Gastroesophageal sphincter (tissue), 4 donors: Measurements from ENCODE around the gene WFDC10B. TPM values are rescaled to one million over a fixed set of nuclear protein-coding genes. Genes with fewer than 3 reads are reported as not detected.
"Not testable (repeated sequence)": the region's sequence is repeated elsewhere in the genome, so short reads cannot be mapped to it uniquely, and the experiment has no call there.

Experiments
- ATAC-seq: fragments of 150-250 bp; one replicate; pipeline ENCODE4 v1.9.1; 2016; ENCODE audit warnings: mild to moderate bottlenecking, moderate library complexity
- H3K27ac ChIP-seq, 4 donors: fragments of 200-600 bp; sonication (generic) in 3 of 4; 1 replicate in 3 of 4; 2 replicates in 1 of 4; pipeline ENCODE4 v1.5.1; 2016 to 2019
- H3K27me3 ChIP-seq: fragments of 200-600 bp; sonication (generic); one replicate; pipeline ENCODE4 v1.5.1; 2019
- H3K36me3 ChIP-seq, 2 donors: fragments of 200-600 bp; sonication (generic); one replicate each; pipeline ENCODE4 v1.5.1; 2019; ENCODE audit warnings: control low read depth in 1 of 2
- H3K4me1 ChIP-seq, 3 donors: fragments of 200-600 bp; sonication (generic); 1 replicate in 2 of 3; 2 replicates in 1 of 3; pipeline ENCODE4 v1.5.1; 2016 to 2019; ENCODE audit warnings: control low read depth in 2 of 3
- H3K4me3 ChIP-seq, 2 donors: fragments of 200-600 bp; sonication (generic); one replicate each; pipeline ENCODE4 v1.5.1; 2019; ENCODE audit warnings: mild to moderate bottlenecking in 1 of 2, moderate library complexity in 1 of 2
- H3K9me3 ChIP-seq, 3 donors: fragments of 200-600 bp; sonication (generic); one replicate each; pipeline ENCODE4 v1.5.1; 2017 to 2019; ENCODE audit warnings: control low read depth in 2 of 3
- EP300 ChIP-seq: sonication (generic); formaldehyde crosslinking; IDR thresholded peaks from one replicate; pipeline ENCODE4 v1.6.1; 2017; ENCODE audit warnings: antibody characterized with exemption, mild to moderate bottlenecking
- POLR2A ChIP-seq, 2 donors: fragments of 450-650 bp; IDR thresholded peaks; one replicate each; pipeline ENCODE4 v1.6.1; 2017; ENCODE audit warnings: antibody characterized with exemption in 2 of 2, mild to moderate bottlenecking in 2 of 2, moderate library complexity in 1 of 2
- POLR2AphosphoS5 ChIP-seq: sonication (generic); formaldehyde crosslinking; IDR thresholded peaks from one replicate; pipeline ENCODE4 v1.6.1; 2017; ENCODE audit warnings: antibody characterized with exemption
- WGBS, 2 donors: methylation state at CpG; one replicate each; pipeline ENCODE4 v1.1.5; 2018; ENCODE audit warnings: low coverage in 1 of 2; 5-methylcytosine and 5-hydroxymethylcytosine counted together
- total RNA-seq, 4 donors: library from RNA; depleted of rRNA; stranded (reverse); fragments of >200 nt; gene quantifications; one replicate each; pipeline ENCODE4 v1.1.0, GENCODE V29; 2016
- TF ChIP-seq, protein P1 (sequence below), 4 experiments: fragments of 200-600 bp in 2 of 4; fragments of 450-650 bp in 2 of 4; sonication (generic) in 1 of 4; IDR thresholded peaks; one replicate each; pipeline ENCODE4 v1.5.1; 2017 to 2019; ENCODE audit warnings: antibody characterized with exemption in 4 of 4, mild to moderate bottlenecking in 2 of 4, moderate library complexity in 2 of 4

The WFDC10B gene
- total RNA-seq, 4 donors from 2014 or later = not detected

DNA sequence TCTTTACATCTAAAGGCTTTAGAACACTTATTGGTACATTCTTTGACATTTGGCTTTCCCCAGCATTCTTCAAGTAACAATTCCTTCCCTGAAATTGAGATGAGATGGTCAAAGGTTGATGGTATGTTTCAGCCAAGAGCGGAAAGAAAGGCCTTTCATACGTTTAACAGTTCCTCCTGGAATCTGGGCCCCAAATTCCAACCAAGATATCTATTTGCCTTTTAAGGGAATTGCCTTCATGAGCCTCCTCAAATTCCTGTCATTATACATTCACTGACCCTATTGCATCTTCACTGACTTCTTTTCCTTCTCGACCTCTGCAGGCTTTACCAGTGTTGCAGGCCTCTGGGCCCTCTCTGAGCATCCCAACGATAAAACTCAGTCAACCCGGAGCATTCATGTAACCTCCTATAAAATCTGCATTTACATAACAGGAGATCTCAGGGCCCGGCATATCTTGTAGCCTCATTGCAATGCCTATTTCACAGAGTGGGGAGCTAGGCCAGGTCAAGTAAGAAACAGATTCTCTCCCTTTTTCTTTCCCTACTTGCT, 55.4 kb downstream of the WFDC10B start:
- peaks cover 11% of the 10 kb centered on the region for H3K27me3 ChIP-seq
- TF ChIP-seq POLR2AphosphoS5 (no peak), POLR2A (IDR thresholded peaks at IDR 0.05) (no peak), EP300 (no peak)
- TF ChIP-seq, protein P1, sequence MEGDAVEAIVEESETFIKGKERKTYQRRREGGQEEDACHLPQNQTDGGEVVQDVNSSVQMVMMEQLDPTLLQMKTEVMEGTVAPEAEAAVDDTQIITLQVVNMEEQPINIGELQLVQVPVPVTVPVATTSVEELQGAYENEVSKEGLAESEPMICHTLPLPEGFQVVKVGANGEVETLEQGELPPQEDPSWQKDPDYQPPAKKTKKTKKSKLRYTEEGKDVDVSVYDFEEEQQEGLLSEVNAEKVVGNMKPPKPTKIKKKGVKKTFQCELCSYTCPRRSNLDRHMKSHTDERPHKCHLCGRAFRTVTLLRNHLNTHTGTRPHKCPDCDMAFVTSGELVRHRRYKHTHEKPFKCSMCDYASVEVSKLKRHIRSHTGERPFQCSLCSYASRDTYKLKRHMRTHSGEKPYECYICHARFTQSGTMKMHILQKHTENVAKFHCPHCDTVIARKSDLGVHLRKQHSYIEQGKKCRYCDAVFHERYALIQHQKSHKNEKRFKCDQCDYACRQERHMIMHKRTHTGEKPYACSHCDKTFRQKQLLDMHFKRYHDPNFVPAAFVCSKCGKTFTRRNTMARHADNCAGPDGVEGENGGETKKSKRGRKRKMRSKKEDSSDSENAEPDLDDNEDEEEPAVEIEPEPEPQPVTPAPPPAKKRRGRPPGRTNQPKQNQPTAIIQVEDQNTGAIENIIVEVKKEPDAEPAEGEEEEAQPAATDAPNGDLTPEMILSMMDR (IDR thresholded peaks at IDR 0.05) = no peak
- peaks cover 0 to 7% (median 0%) of the 10 kb centered on the region in 3 donors for H3K9me3 ChIP-seq
- H3K4me3 ChIP-seq = no peak overlapping the region
- no peaks in the 10 kb centered on the region for H3K4me1 ChIP-seq
- WGBS, 2 donors = 56 to 68% methylated on average over 3 to 6 of the region's 6 CpGs
- H3K27ac ChIP-seq = no peak overlapping the region
- no peaks in the 10 kb centered on the region for H3K36me3 ChIP-seq
- ATAC-seq = no peak

DNA sequence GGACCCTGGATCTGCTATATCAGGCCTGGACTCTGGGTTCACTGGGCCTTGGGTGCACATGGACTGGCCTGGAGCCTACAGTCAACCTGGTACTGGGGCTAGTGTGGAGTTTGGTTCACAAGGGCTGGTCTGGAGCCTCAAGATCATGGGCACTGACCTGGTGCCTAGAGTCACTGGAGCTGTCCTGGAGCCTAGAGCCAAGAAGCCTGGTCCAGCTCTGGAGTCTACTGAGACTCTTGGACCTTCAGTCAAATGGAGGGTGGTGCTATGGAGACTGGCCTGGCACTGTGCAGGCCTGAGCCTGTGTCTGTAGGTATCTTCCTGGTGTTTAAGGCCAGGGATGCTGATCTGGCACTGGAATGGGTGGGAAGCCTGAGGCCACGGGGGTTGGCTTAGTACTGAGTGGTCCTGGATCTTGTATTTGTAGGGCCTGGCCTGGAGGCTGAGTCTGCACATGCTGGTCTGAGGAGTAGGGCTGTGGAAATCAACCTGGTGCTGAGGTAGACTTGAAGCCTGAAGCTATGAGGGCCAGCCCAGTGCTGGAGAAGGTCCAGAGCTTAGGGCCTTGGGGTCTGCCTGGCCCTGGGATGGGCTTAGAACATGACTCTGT, 57.3 kb downstream of the WFDC10B start:
- H3K36me3 ChIP-seq = no peaks in the 10 kb centered on the region
- no peak overlapping the region for H3K4me3 ChIP-seq
- H3K4me1 ChIP-seq = no peaks in the 10 kb centered on the region
- no peak for ATAC-seq
- H3K27ac ChIP-seq = no peak overlapping the region
- H3K9me3 ChIP-seq = peaks cover 0 to 7% (median 0%) of the 10 kb centered on the region in 3 donors
- TF ChIP-seq EP300 (no peak), POLR2A (IDR thresholded peaks at IDR 0.05) (no peak), POLR2AphosphoS5 (no peak)
- TF ChIP-seq, protein P1 (IDR thresholded peaks at IDR 0.05) = no peak
- peaks cover 16% of the 10 kb centered on the region for H3K27me3 ChIP-seq
- WGBS, 2 donors = 60% methylated on average over 1 of the region's 1 CpG; no CpG with 5 or more reads in 1 of the 2 donors

DNA sequence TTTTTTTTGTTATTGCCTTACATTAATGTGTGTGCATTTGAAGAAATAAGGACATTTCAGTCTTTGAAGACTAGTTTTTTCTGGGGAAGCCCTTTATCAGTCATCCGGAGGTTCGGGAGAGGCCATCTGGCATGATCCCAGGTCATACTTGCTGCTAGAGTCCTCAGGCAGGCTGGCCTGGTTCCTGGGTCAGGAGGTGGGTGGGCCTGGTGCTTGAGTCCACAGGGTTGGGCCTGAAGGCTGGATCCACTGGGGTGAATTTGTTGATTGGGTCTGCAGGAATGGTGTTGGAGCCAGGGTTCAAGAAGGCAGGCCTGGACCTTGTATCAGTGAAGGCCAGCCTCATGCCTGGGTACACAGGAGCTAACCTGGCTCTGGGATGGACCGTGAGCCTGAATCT, 57.9 kb downstream of the WFDC10B start:
- Histone ChIP-seq H3K4me3 (no peak overlapping the region), H3K9me3 (peaks cover 0 to 6% (median 0%) of the 10 kb centered on the region in 3 donors), H3K27me3 (peaks cover 16% of the 10 kb centered on the region), H3K36me3 (no peaks in the 10 kb centered on the region), H3K4me1 (no peaks in the 10 kb centered on the region), H3K27ac (no peak overlapping the region)
- WGBS, 2 donors = 60 to 80% methylated on average over 1 to 2 of the region's 3 CpGs
- ATAC-seq = no peak
- TF ChIP-seq, protein P1 (IDR thresholded peaks at IDR 0.05) = no peak
- TF ChIP-seq EP300 (no peak), POLR2AphosphoS5 (no peak), POLR2A (IDR thresholded peaks at IDR 0.05) (no peak)

DNA sequence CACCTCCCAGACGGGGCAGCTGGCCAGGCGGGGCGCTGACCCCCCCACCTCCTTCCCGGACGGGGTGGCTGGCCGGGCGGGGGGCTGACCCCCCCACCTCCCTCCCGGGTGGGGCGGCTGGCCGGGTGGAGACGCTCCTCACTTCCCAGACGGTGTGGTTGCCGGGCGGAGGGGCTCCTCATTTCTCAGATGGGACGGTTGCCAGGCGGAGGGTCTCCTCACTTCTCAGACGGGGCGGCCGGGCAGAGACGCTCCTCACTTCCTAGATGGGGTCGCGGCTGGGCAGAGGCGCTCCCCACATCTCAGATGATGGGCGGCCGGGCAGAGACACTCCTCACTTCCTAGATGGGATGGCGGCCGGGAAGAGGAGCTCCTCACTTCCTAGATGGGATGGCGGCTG, 59.0 kb downstream of the WFDC10B start:
- not testable (repeated sequence) for H3K4me3 ChIP-seq, H3K36me3 ChIP-seq, ATAC-seq, H3K27me3 ChIP-seq, H3K27ac ChIP-seq, H3K4me1 ChIP-seq, H3K9me3 ChIP-seq
- no CpG with 5 or more reads among the region's 28 CpGs for WGBS, 2 donors

DNA sequence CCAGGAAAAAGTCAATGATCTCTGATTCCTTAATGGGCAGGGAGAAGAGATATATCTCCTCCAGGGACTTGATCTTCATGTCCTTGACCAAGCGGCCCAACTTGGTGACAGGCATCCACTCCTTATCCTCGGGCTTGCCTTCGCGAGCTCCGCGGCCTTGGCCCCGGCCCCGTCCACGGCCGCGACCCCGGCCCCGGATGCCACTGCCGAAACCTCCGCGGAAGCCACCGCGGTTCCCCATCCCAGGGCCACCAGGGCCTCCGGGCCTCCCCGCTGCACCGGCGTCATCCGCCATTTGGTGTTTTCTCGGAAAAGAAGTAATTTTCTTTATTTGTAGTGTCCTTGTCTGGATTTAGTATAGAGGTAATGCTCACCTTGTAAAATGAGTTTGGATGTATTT, 63.7 kb downstream of the WFDC10B start:
- H3K27me3 ChIP-seq, ATAC-seq, H3K4me1 ChIP-seq, H3K27ac ChIP-seq, H3K36me3 ChIP-seq, H3K4me3 ChIP-seq, H3K9me3 ChIP-seq: not testable (repeated sequence)
- WGBS, 2 donors = 95% methylated on average over 12 of the region's 24 CpGs; no CpG with 5 or more reads in 1 of the 2 donors

DNA sequence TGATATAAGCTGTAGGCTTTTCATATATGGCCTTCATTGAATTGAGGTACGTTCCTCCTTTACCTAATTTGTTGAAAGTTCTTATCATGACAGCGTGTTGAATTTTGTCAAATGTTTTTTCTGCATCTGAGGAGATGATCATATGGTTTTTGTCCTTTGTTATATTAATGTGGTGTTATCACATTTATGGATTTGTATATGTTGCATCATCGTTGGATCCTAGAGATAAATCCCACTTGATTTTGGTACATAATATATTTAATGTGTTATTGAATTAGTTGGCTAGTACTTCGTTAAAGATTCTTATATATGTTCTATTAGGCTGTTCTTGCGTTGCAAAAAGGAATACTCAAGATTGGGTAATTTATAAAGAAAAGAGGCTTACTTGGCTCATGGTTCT, 65.1 kb downstream of the WFDC10B start:
- Histone ChIP-seq H3K27ac (no peak overlapping the region), H3K9me3 (no peaks in the 10 kb centered on the region), H3K36me3 (no peaks in the 10 kb centered on the region), H3K27me3 (peaks cover 5% of the 10 kb centered on the region), H3K4me3 (no peak overlapping the region), H3K4me1 (no peaks in the 10 kb centered on the region)
- TF ChIP-seq POLR2A (IDR thresholded peaks at IDR 0.05) (no peak), EP300 (no peak), POLR2AphosphoS5 (no peak)
- TF ChIP-seq, protein P1 (IDR thresholded peaks at IDR 0.05) = no peak
- WGBS, 2 donors = 71 to 79% methylated on average over 5 of the region's 5 CpGs
- no peak for ATAC-seq
